K562 (cell line): ENCODE results near the gene HNF1B. TPM values are rescaled to one million over a fixed set of nuclear protein-coding genes. Genes with fewer than 3 reads are reported as not detected.

Source experiments
- CBFA2T3 ChIP-seq: fragments of 450-650 bp; IDR thresholded peaks from 2 replicates; pipeline ENCODE4 v1.6.1; 2017
- ZBTB40 ChIP-seq, 2 experiments: fragments of 450-650 bp in 1 of 2; sonication (generic) in 1 of 2; formaldehyde crosslinking in 1 of 2; IDR thresholded peaks; 2 replicates each; pipeline versions ENCODE4 v1.7.1 to v1.9.0; 2016 to 2022; ENCODE audit warnings: inconsistent platforms in 1 of 2, mild to moderate bottlenecking in 1 of 2, missing genetic modification reagents in 1 of 2
- polyA plus RNA-seq, 8 experiments: library from polyadenylated mRNA; depleted of rRNA in 4 of 8; stranded (reverse) in 5 of 8; unstranded in 3 of 8; fragments of >200 nt; fragmentation: Nextera tagmentation in 2 of 8; fragmentation: Illumina TruSeq in 1 of 8; extraction: Ambion mirVana in 2 of 8; extraction: Trizol in 1 of 8; gene quantifications; 2 replicates each; pipeline versions ENCODE4 v1.2.1 to v1.2.3, GENCODE V29; 2011 to 2014; ENCODE audit warnings: inconsistent platforms in 1 of 8, missing spikeins in 1 of 8
- total RNA-seq, 7 experiments: library from RNA; depleted of rRNA in 6 of 7; stranded (reverse); fragments of >200 nt in 6 of 7; fragmentation: Illumina TruSeq in 2 of 7; extraction: Trizol in 2 of 7; gene quantifications; 2 replicates each; pipeline versions ENCODE4 v1.2.1 to v1.2.3, GENCODE V29; 2011 to 2021; ENCODE audit warnings: low replicate concordance in 1 of 7

HNF1B gene
- total and polyA plus RNA-seq, 9 of the 15 experiments (the other 6 are each of a cell fraction or from before 2014, with no cell fraction given) = not detected

- TF ChIP-seq ZBTB40 (IDR thresholded peaks at IDR 0.05) (no peak), ZBTB40 (CRISPR knock-in tag; IDR thresholded peaks at IDR 0.05) (no peak), CBFA2T3 (no peak)
Measured at GRCh38 chr17:37789771-37790541, 45.1 kb upstream of the HNF1B start (continued).
